ENCODE data around the gene PELI1. TPM values are rescaled to one million over a fixed set of nuclear protein-coding genes. Genes with fewer than 3 reads are reported as not detected.

Gene PELI1
- polyA plus RNA-seq, 4 donors: 20.5 to 26.6 (median 23.8) TPM

DNA sequence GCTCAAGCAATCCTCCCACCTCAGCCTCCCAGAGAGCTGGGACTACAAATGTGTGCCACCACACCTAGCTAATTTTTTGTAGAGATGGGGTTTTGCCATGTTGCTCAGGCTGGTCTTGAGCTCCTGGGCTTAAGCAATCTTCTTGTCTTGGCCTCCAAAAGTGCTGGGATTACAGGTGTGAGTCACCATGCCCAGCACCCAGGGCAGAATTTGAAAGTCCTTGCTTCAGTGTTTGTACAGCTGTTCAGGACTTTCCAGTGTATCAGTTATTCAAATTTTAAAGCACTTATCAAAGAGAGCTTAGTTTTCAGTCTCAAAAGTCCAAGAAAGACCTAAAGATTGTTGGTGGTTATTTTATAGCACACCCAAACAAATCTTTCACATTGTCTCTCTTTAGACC is 81.4 kb downstream of the PELI1 start:
- Histone ChIP-seq H3K4me1 (ENCODE audit: control insufficient read depth in 3 of 3, insufficient read depth in 2 of 3, low read depth in 1 of 3, low read length in 2 of 3) (peaks cover 0 to 8% (median 0%) of the 10 kb centered on the region in 3 donors), H3K27ac (ENCODE audit: low read depth in 1 of 3, low read length in 2 of 3) (peak overlapping the region in 1 of 3 donors; percentile 65), H3K4me3 (ENCODE audit: low read depth in 1 of 3, low read length in 3 of 3) (no peak overlapping the region), H3K36me3 (ENCODE audit: control insufficient read depth in 3 of 3, insufficient read depth in 2 of 3, low read depth in 1 of 3, low read length in 3 of 3) (no peaks in the 10 kb centered on the region), H3K27me3 (ENCODE audit: control insufficient read depth in 3 of 3, insufficient read depth in 3 of 3, low read length in 3 of 3) (no peaks in the 10 kb centered on the region), H3K9me3 (ENCODE audit: control insufficient read depth in 2 of 2, insufficient read depth in 1 of 2, low read depth in 1 of 2, low read length in 1 of 2) (no peaks in the 10 kb centered on the region)
- peak; percentile 26 to 46 for DNase-seq
- FAIRE-seq: no peak

DNA sequence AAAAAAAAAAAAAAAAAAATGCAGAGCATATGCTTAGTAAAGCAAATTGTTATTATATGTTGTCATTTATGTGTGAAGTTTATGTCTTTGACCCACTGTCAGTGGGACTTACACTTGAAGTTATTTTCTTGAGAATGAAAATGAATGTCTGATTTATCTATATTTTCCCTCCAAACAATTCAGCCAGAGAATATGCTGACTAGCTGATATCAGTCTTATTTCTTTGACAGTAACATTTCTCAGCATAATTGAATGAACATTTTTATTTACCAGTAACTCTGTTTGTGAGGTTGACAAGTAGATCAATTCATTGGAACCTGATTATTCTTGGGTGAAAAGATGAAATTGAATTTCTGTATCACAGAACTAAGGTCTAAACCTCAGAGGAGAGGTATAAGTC is 85.0 kb downstream of the PELI1 start:
- Histone ChIP-seq H3K4me3 (ENCODE audit: low read depth in 1 of 3, low read length in 3 of 3) (no peak overlapping the region), H3K9me3 (ENCODE audit: control insufficient read depth in 2 of 2, insufficient read depth in 1 of 2, low read depth in 1 of 2, low read length in 1 of 2) (no peaks in the 10 kb centered on the region), H3K4me1 (ENCODE audit: control insufficient read depth in 3 of 3, insufficient read depth in 2 of 3, low read depth in 1 of 3, low read length in 2 of 3) (peaks cover 0 to 8% (median 0%) of the 10 kb centered on the region in 3 donors), H3K27me3 (ENCODE audit: control insufficient read depth in 3 of 3, insufficient read depth in 3 of 3, low read length in 3 of 3) (no peaks in the 10 kb centered on the region), H3K36me3 (ENCODE audit: control insufficient read depth in 3 of 3, insufficient read depth in 2 of 3, low read depth in 1 of 3, low read length in 3 of 3) (no peaks in the 10 kb centered on the region), H3K27ac (ENCODE audit: low read depth in 1 of 3, low read length in 2 of 3) (no peak overlapping the region)
- FAIRE-seq: no peak
- DNase-seq: no peak

DNA sequence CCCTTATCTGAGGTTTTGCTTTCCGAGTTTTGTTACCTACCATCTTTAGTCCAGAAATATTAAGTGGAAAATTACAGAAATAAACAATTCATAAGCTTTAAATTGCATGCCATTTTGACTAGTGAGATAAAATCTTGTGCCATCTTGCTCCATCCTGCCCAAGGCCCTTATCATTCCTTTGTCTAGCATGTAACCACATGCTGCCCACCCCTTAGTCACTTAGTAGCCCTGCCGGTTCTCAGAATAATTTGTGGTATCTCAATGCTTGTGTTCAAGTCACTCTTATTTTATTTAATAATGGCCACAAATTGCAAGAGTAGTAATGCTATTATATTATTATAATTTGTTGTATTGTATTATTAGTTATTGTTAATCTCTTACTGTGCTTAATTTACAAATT is 88.2 kb downstream of the PELI1 start:
- Histone ChIP-seq H3K4me1 (ENCODE audit: control insufficient read depth in 3 of 3, insufficient read depth in 2 of 3, low read depth in 1 of 3, low read length in 2 of 3) (no peaks in the 10 kb centered on the region), H3K27me3 (ENCODE audit: control insufficient read depth in 3 of 3, insufficient read depth in 3 of 3, low read length in 3 of 3) (no peaks in the 10 kb centered on the region), H3K27ac (ENCODE audit: low read depth in 1 of 3, low read length in 2 of 3) (no peak overlapping the region), H3K4me3 (ENCODE audit: low read depth in 1 of 3, low read length in 3 of 3) (no peak overlapping the region), H3K9me3 (ENCODE audit: control insufficient read depth in 2 of 2, insufficient read depth in 1 of 2, low read depth in 1 of 2, low read length in 1 of 2) (no peaks in the 10 kb centered on the region), H3K36me3 (ENCODE audit: control insufficient read depth in 3 of 3, insufficient read depth in 2 of 3, low read depth in 1 of 3, low read length in 3 of 3) (no peaks in the 10 kb centered on the region)
- DNase-seq (no peak), FAIRE-seq (no peak)
- 87 to 89% (median 89%) methylated on average over 2 of the region's 2 CpGs for WGBS, 3 donors

DNA sequence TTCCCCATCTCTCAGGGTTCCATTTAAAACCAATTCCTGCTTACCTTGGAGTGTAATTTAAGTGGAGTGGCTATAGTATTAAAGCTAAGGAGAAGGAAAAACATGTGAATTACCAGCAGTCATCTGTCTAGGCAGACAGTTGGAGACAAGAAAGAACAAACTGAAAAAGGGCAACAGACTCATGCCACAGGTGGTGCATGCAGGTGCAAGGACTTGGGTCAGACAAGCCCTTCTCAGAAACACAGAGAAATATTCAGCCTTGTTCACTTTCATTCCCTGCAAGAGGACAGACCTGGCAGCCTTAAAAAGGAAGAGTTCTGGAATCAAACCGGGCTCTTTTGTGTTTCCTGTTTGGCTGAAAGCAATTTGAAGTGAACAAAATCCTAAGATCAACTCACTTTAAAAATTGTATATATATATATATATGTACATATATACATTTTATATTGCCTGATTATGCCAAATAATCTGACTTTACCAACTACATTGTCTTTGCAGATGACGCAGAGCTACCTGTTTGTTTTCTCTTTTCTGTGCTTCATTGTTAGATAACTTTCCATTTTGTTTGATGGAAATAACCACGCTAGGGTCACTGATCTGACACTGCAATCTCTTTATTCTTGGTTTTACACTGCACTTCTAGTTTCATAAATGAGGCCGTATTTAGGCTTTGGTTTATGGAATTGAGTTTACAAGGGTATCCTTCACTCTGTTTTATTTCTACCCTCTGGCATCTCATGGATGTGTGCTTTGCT is 89.9 kb downstream of the PELI1 start:
- DNase-seq (no peak), FAIRE-seq (no peak)
- WGBS, 3 donors: 54 to 64% (median 60%) methylated on average over 4 of the region's 4 CpGs
- Histone ChIP-seq H3K27me3 (ENCODE audit: control insufficient read depth in 3 of 3, insufficient read depth in 3 of 3, low read length in 3 of 3) (no peaks in the 10 kb centered on the region), H3K9me3 (ENCODE audit: control insufficient read depth in 2 of 2, insufficient read depth in 1 of 2, low read depth in 1 of 2, low read length in 1 of 2) (no peaks in the 10 kb centered on the region), H3K4me1 (ENCODE audit: control insufficient read depth in 3 of 3, insufficient read depth in 2 of 3, low read depth in 1 of 3, low read length in 2 of 3) (peaks cover 0 to 3% (median 0%) of the 10 kb centered on the region in 3 donors), H3K4me3 (ENCODE audit: low read depth in 1 of 3, low read length in 3 of 3) (no peak overlapping the region), H3K27ac (ENCODE audit: low read depth in 1 of 3, low read length in 2 of 3) (no peak overlapping the region), H3K36me3 (ENCODE audit: control insufficient read depth in 3 of 3, insufficient read depth in 2 of 3, low read depth in 1 of 3, low read length in 3 of 3) (no peaks in the 10 kb centered on the region)

DNA sequence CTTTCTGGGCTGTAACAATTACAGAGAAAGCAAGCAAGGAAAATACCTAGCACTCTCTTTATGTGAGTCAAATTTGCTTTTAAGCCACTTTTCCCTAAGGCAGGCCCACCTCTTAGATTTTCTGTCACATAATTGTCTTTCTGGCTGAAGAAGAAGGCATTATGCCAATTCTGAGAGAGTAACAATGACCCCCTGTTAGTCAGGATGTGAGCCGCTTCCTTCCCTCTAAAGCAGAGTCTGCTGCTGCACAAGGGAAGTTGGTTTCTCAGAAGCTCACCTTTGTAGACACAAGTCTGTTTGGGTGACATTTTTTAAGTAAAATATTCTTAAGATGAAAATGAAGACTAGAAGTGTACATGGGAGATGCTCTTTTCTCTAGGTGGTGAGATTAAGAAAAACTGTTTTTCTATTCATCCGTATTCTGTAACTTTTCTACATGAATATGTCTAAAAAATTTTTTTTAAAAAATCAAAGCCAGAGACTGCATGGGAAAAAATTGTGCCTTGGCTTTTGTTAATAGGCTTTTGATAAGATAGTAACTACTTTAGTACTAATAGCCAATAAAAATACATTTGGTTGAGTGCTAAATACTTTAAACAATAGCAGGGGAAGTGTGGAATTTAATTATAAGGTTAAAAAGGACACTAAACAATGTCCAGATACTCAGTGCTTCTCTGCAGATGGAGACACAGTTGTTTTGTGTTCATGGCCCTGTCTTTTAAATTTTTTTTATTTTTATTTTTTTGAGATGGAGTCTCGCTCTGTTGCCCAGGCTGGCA is 91.6 kb downstream of the PELI1 start:
- H3K27ac ChIP-seq (ENCODE audit: low read depth in 1 of 3, low read length in 2 of 3): no peak overlapping the region
- DNase-seq (no peak), FAIRE-seq (no peak)
- H3K4me1 ChIP-seq (ENCODE audit: control insufficient read depth in 3 of 3, insufficient read depth in 2 of 3, low read depth in 1 of 3, low read length in 2 of 3): peaks cover 0 to 3% (median 0%) of the 10 kb centered on the region in 3 donors
- H3K36me3 ChIP-seq (ENCODE audit: control insufficient read depth in 3 of 3, insufficient read depth in 2 of 3, low read depth in 1 of 3, low read length in 3 of 3): no peaks in the 10 kb centered on the region
- H3K4me3 ChIP-seq (ENCODE audit: low read depth in 1 of 3, low read length in 3 of 3): no peak overlapping the region
- H3K9me3 ChIP-seq (ENCODE audit: control insufficient read depth in 2 of 2, insufficient read depth in 1 of 2, low read depth in 1 of 2, low read length in 1 of 2): no peaks in the 10 kb centered on the region
- no peaks in the 10 kb centered on the region for H3K27me3 ChIP-seq (ENCODE audit: control insufficient read depth in 3 of 3, insufficient read depth in 3 of 3, low read length in 3 of 3)
- 72 to 91% (median 87%) methylated on average over 3 of the region's 3 CpGs for WGBS, 3 donors

DNA sequence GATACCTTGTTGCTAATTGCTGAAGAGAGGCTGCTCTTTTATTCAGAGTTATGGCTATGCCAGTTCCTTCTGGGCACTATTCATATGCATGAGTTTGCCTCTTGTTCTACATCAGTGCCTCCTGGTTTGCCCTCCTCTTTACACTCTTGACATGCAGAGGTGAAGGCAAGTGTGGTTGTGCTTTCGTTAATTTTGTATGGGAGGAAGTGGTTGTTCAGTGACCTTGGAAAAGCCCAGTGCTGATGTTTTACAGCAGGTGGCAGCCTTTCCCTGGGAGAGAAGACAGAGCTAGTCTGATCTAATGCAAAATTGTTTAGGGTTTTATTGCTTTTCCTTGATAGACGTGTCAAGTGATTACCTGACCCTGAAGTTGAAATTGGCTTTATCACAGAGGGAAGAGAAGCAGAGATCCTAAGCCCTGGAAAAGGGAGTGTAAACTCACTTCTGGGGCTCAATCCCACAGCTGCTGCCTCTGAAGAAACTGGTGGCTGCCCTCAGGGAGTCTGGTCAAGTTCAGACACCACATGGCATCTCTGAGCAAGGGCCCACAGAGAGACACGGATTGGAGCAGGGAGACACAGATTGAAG is 94.5 kb downstream of the PELI1 start:
- Histone ChIP-seq H3K4me3 (ENCODE audit: low read depth in 1 of 3, low read length in 3 of 3) (no peak overlapping the region), H3K9me3 (ENCODE audit: control insufficient read depth in 2 of 2, insufficient read depth in 1 of 2, low read depth in 1 of 2, low read length in 1 of 2) (no peaks in the 10 kb centered on the region), H3K36me3 (ENCODE audit: control insufficient read depth in 3 of 3, insufficient read depth in 2 of 3, low read depth in 1 of 3, low read length in 3 of 3) (no peaks in the 10 kb centered on the region), H3K4me1 (ENCODE audit: control insufficient read depth in 3 of 3, insufficient read depth in 2 of 3, low read depth in 1 of 3, low read length in 2 of 3) (peaks cover 0 to 3% (median 0%) of the 10 kb centered on the region in 3 donors), H3K27ac (ENCODE audit: low read depth in 1 of 3, low read length in 2 of 3) (no peak overlapping the region), H3K27me3 (ENCODE audit: control insufficient read depth in 3 of 3, insufficient read depth in 3 of 3, low read length in 3 of 3) (no peaks in the 10 kb centered on the region)
- no peak for FAIRE-seq
- WGBS, 3 donors: 7 to 11% (median 10%) methylated on average over 3 of the region's 3 CpGs
- peak; percentile 86 to 89 for DNase-seq

DNA sequence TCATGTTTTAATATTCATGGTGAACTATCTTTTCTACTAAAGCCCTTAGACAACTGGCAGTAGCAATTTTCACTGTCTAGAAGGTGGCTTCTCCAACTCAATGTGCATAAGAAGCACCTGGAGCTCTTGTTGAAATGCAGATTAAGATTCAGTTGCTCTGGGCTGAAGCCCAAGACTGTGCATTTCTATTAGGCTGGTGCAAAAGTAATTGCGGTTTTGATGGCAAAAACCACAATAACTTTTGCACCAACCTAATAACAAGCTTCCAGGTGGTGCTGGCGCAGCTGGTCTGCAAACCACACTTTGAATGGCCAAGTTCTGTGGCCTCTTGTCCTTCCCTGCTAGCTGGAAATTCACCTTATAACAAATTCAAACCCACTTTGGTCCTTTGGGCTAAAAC is 98.3 kb downstream of the PELI1 start:
- no peaks in the 10 kb centered on the region for H3K9me3 ChIP-seq (ENCODE audit: control insufficient read depth in 2 of 2, insufficient read depth in 1 of 2, low read depth in 1 of 2, low read length in 1 of 2)
- WGBS, 3 donors: 85 to 97% (median 93%) methylated on average over 2 of the region's 2 CpGs
- FAIRE-seq: no peak

More for the DNA sequence above, 98.3 kb downstream of the PELI1 start:
- Histone ChIP-seq H3K27me3 (ENCODE audit: control insufficient read depth in 3 of 3, insufficient read depth in 3 of 3, low read length in 3 of 3) (no peaks in the 10 kb centered on the region), H3K36me3 (ENCODE audit: control insufficient read depth in 3 of 3, insufficient read depth in 2 of 3, low read depth in 1 of 3, low read length in 3 of 3) (no peaks in the 10 kb centered on the region), H3K4me1 (ENCODE audit: control insufficient read depth in 3 of 3, insufficient read depth in 2 of 3, low read depth in 1 of 3, low read length in 2 of 3) (peaks cover 0 to 3% (median 0%) of the 10 kb centered on the region in 3 donors), H3K27ac (ENCODE audit: low read depth in 1 of 3, low read length in 2 of 3) (no peak overlapping the region), H3K4me3 (ENCODE audit: low read depth in 1 of 3, low read length in 3 of 3) (no peak overlapping the region)
- DNase-seq: no peak

All from small intestine (tissue), 7 donors.